Right ventricle myocardium superior (tissue), 1 donor: Measurements from ENCODE around the gene RFTN1. TPM values are rescaled to one million over a fixed set of nuclear protein-coding genes. Genes with fewer than 3 reads are reported as not detected.

ENCODE experiments used
- ATAC-seq: fragments of 200-7000 bp; cut with Tn5 transposase; one replicate; pipeline ENCODE4 v1.9.1; 2020; ENCODE audit warnings: mild to moderate bottlenecking; ENCODE audit not compliant: poor library complexity
- DNase-seq: peaks from one replicate; pipeline ENCODE4 v3.0.0-alpha.2; 2020
- intact Hi-C: fragments of 100-400 bp; cut with DNase I; formaldehyde crosslinking; loops from one replicate; pipeline ENCODE4 v1.11.2; 2022
- total RNA-seq: library from RNA; stranded (reverse); fragmentation: NEBNext Ultra II Directional; extraction: Animal tissue kit (Norgen Biotek cat#: 25700); gene quantifications from one replicate; pipeline ENCODE4 v1.2.1, GENCODE V29; 2021
- donor health status: DM: no; HTN: yes; CAD: no; lungs with severe emphysema.

Gene RFTN1
- total RNA-seq, 1 donor from 2014 or later, result 25.8 TPM

DNA sequence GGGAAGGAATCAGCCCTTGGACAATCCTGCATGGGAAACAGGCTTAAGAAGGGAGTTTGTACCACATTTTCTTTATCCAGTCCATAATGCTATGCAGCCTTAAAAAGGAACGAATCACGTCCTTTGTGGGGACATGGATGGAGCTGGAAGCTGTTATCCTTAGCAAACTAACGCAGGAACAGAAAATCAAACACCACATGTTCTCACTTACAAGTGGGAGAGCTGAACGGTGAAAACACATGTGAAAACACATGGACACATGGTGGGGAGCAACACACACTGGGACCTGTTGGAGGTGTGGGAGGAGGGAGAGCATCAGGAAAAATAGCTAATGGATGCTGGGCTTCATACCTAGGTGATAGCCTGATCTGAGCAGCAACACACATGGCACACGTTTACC is 178.2 kb downstream of the RFTN1 start:
- intact Hi-C loops, result no loop called here
- ATAC-seq (no peak), DNase-seq (no peak)

DNA sequence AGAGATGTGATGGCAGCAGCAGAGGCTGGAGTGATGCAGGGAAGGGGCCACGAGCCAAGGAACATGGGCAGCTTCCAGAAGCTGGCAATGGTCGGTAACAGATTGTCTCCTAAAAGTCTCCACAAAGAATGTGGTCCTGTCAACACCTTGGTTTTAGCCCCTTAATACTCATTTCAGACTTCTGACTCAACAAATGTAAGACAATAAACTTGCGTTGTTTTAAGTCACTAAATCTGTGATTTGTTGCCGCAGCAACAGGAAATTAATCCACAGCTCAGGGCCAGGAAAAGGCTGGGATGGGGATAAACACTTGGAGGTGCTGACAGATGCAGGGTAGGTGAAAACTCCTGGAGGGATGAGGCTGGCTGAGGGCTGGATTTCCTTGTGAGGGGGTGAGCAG is 178.6 kb downstream of the RFTN1 start:
- intact Hi-C loops, result no loop called here

DNA sequence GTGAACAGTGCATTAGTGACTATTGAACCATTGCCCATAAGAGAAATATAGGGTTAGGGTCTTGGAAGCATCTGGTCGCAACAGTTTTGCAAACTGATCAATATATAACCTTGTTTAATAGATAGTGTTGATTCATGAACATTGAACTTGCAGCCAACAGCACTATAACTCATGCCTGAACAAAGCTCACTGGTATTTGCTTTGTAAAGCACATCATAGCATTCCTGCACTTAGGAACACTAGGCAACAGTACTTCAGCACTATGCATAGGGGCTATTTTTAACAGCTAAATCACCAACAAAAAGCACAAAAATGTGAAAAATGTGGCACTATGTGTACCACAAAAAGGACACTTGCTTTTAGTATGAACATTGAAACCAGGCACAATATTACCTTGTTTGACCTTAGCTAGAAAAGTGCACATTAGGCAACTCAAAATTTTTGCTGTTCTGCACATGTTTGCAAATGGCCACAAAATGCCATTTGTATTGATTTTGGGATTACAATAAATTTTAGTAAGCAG is 180.5 kb downstream of the RFTN1 start:
- intact Hi-C loops, result no loop called here
- DNase-seq, result no peak
- peak; percentile 55 for ATAC-seq

More for the DNA sequence above, 178.6 kb downstream of the RFTN1 start:
- DNase-seq (no peak), ATAC-seq (no peak)

DNA sequence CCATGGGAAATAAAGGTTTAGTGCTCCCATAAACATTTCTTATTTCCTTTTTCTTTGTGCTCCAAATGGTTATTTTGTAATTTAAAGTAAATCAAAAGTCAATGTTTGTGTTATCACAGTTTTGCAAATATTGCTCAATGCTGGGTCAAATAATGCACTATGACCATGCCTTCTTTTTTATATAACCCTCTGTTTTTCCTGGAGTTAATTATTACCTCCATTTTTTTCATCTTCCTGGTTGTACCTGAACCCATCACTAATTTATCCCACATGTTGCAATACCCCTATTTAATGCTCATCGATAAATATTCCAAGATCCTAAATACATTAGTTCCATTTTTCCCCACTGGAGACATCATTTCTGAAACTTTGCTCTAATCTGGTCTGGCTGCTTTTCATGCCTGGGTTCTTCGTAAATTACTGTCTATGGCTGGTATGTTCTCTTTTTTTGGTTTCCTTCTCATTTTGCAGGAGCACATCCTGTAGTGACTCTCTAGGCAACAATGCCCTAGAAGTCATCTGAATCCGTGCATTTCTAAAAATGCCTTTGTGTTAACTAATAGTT is 182.1 kb downstream of the RFTN1 start:
- intact Hi-C loops, result no loop called here
- DNase-seq (no peak), ATAC-seq (no peak)

DNA sequence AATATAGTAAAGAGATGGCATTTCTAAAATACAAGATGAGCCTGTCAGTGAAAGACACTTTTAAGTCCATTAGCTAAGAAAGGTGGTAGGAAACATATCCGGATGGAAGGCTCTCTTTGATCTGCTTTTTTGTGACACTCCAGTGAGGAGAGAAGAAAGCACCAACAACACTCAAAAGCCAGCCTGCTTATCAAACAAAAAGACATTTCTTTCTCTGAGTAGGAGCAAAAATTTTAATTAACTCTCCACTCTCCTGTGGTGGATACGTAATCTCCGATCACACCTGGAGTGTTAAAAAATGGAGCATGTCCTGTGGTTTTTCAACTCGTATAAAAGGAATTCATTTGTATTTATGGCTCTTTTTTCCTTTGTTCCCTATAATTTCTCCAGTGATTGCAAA is 183.1 kb downstream of the RFTN1 start:
- intact Hi-C loops, result no loop called here
- no peak for ATAC-seq
- DNase-seq, result no peak

DNA sequence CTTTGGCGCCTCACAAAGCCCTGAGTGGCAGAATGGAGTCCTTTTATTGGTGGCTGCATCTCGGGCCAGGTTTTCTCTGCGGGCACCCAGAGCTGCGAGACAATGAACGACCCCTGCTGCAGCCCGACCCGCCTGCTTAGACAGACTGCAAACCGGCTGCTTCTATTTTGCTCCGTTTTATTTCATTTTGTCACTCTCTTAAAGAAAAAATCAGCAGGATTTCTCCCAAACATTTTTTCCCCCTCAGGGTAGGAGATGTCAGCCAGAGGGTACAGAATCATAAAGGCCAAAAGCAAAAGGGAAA is 183.7 kb downstream of the RFTN1 start:
- intact Hi-C loops, result no loop called here

DNA sequence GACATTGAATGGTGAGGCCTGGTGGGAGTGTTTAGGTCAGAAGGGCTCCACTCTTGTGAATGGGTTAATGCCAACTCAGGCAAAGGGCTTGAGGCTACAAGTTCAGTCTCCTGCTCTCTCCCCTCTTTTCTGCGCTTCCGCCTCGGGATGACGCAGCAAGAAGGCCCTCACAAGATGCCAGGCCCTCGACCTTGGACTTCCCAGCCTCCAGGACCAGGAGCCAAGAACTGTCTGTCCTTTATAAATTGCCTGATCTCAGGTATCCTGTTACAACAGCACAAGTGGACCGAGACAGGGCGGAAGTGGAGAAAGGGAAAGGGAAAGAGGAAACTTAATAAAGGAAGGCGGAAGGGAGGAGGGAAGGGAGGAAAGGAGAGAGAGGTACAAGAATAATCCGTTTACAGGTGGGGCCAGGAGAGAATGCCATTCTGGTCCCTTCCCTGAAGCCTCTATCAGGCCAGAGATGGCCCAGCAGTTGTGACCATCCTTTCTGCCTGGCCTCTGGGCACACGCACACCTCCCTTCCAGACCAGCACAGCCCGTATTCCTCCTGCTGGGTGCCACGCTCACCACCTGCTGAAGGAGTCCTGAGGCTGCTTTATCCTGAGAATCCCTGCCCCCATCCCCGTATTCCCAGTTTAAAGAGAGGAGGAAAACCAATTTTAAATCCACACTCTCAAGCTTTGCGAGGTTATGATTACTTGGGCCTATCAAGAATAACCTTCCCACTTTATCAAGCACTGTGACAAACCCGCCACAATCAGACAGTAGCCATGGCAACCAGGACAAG is 184.3 kb downstream of the RFTN1 start:
- intact Hi-C loops, result no loop called here
- peak; percentile 18 for ATAC-seq
- DNase-seq, result no peak

More for the DNA sequence above, 183.7 kb downstream of the RFTN1 start:
- ATAC-seq, result no peak
- DNase-seq, result no peak

DNA sequence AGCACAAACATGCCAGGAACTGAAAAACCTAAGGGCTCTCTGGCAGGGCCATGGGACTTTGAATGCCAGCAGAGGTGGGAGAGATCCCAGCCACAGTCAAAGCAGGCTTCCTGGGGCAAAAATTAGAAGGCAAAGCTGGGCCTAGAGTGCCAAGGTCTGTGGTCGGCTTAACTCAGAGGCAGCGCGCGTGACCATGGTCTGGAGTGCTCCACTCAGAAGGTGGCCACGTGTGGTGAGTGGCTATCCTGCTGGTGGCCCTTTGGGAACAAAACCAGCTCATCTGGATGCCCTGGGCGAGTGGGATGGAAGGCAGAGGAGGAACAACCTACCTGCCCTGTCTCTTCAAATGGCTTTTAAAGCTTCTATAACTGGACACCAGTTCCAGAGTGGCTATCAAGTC is 185.4 kb downstream of the RFTN1 start:
- intact Hi-C loops, result no loop called here
- DNase-seq (no peak), ATAC-seq (no peak)

DNA sequence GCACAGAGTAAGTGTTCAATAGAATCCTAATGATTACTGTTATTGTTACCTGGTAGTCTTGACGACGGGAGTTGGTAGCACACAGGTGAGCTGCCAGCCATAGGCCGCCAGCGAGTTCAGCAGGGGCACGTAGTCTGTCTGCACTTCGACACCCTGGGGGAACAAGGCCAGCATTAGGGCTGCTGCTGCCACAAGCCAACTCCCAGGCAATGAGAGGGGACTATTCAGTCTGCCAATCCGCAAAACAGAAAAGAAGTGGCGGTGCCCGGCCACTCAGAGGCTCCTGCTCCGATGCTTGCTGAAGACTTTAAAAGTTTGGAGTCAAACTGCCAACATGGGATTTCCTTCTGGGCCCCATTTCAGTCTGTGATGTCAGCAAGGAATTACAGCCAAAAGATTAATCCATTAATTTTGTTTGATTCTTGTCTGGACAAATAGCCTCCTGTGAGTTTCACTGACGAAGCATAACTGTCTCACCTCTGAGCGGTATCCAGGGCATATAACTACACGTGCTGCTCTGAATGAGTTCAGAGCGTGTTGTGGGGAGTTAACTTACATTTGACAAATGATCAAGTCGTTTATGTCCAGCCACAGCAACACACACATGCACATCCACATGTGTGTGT is 186.7 kb downstream of the RFTN1 start:
- ATAC-seq (no peak), DNase-seq (no peak)
- intact Hi-C loops, result no loop called here

DNA sequence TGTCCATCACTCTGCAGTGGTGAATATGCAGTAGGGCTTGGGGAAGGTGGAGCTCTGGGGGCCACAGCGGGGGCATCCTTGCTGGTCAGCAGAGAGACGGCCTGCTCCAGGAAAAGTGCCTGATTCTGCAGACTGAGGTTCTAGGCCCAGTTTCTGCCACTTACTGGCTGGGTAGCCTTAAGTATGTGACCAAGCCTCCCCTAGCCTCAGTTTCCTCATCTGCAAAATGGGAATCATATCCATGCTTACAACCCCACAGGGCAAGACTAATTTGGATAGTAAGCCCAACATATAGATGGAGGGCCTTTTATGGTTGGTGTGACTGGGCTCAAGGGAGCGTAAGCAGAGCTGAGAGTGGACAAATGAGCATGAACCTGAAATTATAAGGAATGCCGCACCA is 187.6 kb downstream of the RFTN1 start:
- DNase-seq (no peak), ATAC-seq (no peak)
- intact Hi-C loops, result no loop called here

DNA sequence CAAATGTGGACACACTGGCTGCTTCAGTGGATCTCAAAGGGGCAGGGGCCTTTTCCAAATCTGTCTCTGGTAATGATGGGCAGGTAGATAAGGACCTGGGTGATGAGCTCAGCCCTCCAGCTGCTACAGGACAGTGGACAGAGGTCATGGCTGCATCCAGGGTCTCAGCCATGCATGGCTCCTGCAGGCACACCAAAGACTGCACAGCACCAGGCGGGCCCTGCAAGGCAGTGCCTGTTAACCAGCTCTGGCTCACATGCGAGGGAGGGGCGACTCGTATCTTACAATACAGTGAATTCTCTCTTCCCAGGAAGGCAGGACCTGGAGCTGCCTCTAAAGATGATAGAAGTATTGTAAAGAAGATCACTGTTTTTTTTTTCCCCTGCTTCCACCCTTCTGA is 189.8 kb downstream of the RFTN1 start:
- intact Hi-C loops, result no loop called here
- ATAC-seq (no peak), DNase-seq (no peak)

DNA sequence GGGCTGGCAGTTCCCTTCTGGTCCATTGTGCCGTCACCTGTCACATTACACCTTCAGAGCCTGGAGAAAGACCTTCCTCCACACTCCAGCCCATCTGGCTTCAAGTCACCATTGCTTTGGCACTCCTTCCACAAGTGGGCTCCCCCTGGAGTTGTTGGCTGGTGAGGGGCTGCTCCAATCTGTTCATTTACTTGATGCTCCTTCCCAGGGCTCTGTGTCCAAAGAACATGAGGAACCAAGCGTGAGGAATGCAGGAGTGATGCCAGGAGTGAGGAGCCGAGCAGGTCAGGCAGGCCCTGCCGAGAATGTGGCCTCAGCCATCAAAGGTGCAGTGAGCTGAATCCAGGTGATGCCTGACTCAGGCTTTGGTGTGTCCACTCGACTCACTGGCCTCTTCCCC is 191.3 kb downstream of the RFTN1 start:
- ATAC-seq, result peak; percentile 23
- intact Hi-C loops, result no loop called here

DNA sequence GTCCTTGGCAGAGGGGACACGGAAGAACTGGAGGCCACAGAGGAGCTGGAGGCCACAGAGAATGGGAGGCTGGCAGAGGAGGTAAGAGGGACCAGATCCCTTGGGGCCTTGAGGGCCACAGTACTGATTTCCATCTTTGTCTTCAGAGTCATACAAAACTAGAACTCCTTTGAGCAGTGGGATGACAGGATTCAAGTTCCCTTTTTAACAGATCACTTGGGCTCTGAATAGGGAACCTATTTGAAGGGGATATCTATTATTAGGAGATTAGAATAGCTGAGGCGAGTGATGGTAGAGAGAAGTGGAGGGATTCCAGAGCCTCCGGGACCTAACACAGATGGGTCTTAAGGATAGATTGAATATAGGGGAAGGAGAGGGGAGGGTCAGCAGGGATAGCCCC is 192.8 kb downstream of the RFTN1 start:
- intact Hi-C loops, result no loop called here
- no peak for DNase-seq
- no peak for ATAC-seq

More for the DNA sequence above, 191.3 kb downstream of the RFTN1 start:
- no peak for DNase-seq

DNA sequence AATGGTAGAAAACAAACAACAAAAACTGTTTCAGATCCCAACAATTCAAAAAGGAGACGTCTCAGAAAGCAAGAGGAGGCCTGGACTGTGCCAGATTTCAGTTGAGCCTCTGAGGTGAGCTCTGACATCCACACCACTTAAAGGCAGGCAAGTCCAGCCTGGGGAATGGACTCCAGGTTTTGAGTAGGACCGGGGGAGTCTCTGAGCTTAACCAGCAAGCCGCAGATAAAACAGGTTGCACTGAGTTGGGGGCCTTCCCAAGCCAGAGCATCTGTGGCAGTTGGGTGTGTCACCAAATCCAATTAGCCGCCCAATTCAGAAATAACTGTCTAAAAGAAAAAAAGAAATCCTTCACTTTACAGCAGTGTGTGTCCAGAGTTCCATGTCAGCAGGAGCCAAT is 193.8 kb downstream of the RFTN1 start:
- no peak for ATAC-seq
- intact Hi-C loops, result no loop called here
- no peak for DNase-seq

DNA sequence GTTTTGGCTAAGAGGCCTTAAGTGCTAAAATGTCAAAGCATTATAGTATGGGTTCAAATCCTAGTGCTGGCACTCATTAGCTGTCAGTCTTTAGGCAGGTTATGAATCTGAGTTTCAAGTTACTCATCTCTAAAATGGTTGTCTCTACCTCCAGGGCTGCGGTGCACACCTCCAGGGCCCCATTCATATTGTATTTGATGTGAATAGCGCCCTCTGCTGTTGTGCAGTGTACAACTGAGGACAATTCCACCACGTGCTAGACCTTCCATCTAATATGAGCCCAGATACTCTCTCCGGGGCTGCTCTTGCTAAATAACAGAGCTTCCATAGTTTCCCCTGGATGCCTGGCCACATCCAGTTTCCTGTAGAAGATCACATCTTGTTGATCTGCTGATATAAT is 194.2 kb downstream of the RFTN1 start:
- no peak for ATAC-seq

DNA sequence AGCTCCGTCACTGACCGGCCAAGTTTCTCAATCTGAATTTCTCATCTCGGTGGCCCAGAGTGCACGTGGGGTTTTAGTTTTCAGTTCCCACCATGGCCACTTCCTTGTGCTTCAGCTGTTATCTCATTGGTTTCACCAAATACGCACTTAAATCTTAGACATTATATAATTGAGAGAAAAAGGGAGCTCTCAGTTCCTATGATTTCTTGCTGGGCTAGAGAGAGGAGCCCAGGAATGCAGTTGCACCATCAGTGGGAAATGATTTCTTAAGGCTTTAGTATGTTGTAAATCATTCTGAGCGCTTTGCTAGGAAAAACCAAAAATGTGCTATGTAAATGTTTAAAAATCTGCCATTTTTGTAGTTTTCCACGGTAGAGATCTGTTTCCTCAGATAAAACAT is 195.3 kb downstream of the RFTN1 start:
- ATAC-seq, result no peak
- no peak for DNase-seq
- intact Hi-C loops, result no loop called here

More for the DNA sequence above, 194.2 kb downstream of the RFTN1 start:
- intact Hi-C loops, result no loop called here
- no peak for DNase-seq

DNA sequence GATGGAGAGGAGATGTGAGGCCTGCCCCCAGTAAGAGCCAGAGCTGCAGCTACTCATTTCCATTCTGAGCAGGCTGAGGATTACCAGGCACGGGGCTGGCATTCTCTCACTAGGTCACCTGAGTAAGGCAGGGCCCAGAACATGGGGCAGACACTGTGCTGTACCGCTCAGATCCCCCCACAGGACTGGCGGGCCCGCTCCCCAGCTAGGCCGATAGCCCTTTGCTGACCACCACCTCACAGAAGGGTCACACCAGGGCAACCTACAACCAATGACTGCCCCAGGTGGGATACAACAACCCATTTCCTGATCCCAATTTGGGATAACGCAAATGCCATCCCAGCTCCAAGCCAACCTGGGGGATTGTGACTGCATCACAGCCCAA is 195.9 kb downstream of the RFTN1 start:
- ATAC-seq (no peak), DNase-seq (no peak)
- intact Hi-C loops, result no loop called here

DNA sequence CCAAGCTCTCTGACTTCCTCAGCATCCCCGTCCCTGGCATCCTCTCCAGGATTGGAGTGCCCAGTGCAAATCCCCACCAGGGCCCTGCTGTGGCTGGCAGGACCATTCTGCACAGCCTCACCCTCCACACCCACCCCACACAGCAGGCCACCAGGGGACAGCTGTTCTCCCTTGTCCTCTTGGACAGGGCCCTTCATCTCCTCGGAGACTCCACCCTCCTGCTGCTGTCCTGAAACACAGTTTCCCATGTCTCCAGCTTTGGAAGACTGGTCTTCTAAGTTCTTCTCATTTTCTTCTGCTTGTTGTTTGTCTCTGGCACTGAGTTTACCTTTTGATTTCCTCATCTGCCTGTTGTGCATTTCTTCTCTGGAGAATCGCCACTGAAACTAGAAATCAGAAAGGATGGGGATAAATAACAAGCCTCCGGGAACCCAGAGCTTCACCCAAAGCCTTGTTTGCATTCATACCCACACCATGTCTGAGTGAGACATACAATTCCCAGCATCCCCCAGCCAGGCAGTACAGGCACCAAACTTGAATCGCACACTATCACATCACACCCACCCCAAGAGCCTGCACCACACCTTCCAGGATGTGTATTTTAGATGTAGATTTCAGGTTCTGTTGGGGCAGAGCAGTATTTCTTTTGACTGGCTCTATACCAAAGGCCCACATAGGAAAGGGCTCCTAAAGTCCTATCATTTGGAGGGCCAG is 196.5 kb downstream of the RFTN1 start:
- ATAC-seq (no peak), DNase-seq (no peak)
- intact Hi-C loops, result no loop called here

DNA sequence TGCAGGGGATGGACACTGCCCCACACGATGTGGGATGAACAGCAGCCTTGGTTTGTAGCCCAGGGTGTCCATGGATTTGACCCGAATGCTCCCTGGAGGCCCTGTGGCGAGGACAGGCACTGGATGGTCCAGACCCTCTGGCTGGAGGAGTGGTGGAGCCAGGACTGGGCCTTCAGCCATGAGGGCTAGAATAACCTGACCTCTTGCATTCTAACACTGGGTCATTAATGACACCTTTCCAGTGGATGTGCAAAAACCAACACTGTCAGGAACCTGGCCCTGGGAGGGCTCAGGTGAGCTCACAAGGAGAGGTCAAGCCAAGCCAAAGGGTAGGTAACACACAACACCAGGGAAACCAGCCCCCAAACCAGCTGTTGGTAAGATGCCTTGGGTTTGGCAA is 197.1 kb downstream of the RFTN1 start:
- no peak for ATAC-seq
- intact Hi-C loops, result no loop called here
- no peak for DNase-seq

DNA sequence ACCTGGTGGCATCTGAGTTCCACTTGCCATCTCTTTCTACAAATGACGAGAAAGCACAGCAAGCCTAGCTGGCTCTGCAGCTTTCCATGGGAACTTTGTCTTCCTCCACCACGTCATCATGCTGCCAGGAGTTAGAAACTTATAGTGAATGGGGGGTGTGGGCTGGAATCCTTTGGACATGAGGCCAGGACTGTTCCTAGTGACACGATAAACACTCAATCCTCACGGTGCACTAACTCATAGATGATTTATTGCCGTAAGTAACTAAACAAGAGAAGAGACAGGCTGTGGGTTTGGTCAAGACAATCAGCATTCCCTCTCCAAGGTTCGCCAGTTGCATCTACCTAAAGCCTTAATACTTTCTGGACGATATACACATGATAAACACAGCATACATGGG is 197.9 kb downstream of the RFTN1 start:
- no peak for DNase-seq
- no peak for ATAC-seq
- intact Hi-C loops, result no loop called here
